MCF 10A (cell line): ENCODE results near the gene IL1RAPL2. TPM values are rescaled to one million over a fixed set of nuclear protein-coding genes. Genes with fewer than 3 reads are reported as not detected.

Experiments
- BruUV-seq: library from RNA; stranded (reverse); fragments of 400-500 nt; replicated peaks from 2 replicates; lab custom pipeline; 2021; lab: Mats Ljungman, UMichigan
- CTCF ChIA-PET: fragments of 300-600 bp; sonication (Branson Sonifier 250); formaldehyde crosslinking; extraction: SDS; loops from one replicate; lab custom pipeline; 2021; ENCODE audit warnings: antibody characterized with exemption, inconsistent platforms; lab: Yijun Ruan, JAX
- POLR2A ChIA-PET: fragments of 300-600, 350-650 bp; sonication (Branson Sonifier 250); formaldehyde crosslinking; extraction: SDS; loops from one replicate; lab custom pipeline; 2020; ENCODE audit warnings: antibody characterized with exemption, inconsistent platforms; lab: Yijun Ruan, JAX
- DNase-seq: peaks from one replicate; pipeline ENCODE4 v3.0.0-alpha.2; 2018; ENCODE audit not compliant: unreplicated experiment
- H3K27ac Mint-ChIP-seq: one replicate; pipeline ENCODE4 v1.8.0; 2022; ENCODE audit warnings: mild to moderate bottlenecking, low read depth, mixed read lengths; ENCODE audit not compliant: unreplicated experiment
- H3K27me3 Mint-ChIP-seq: one replicate; pipeline ENCODE4 v1.8.0; 2022; ENCODE audit warnings: mixed read lengths; ENCODE audit not compliant: insufficient read depth, unreplicated experiment
- H3K36me3 Mint-ChIP-seq: one replicate; pipeline ENCODE4 v1.8.0; 2022; ENCODE audit warnings: mild to moderate bottlenecking, moderate library complexity, mixed read lengths; ENCODE audit not compliant: insufficient read depth, unreplicated experiment
- H3K4me1 Mint-ChIP-seq: one replicate; pipeline ENCODE4 v1.8.0; 2022; ENCODE audit warnings: mixed read lengths; ENCODE audit not compliant: insufficient read depth, unreplicated experiment
- H3K4me3 Mint-ChIP-seq: one replicate; pipeline ENCODE4 v1.8.0; 2022; ENCODE audit warnings: mild to moderate bottlenecking, moderate library complexity, mixed read lengths; ENCODE audit not compliant: unreplicated experiment
- H3K9me3 Mint-ChIP-seq: one replicate; pipeline ENCODE4 v1.8.0; 2022; ENCODE audit warnings: mixed read lengths; ENCODE audit not compliant: unreplicated experiment
- CTCF ChIP-seq: fragments of 200-600 bp; IDR thresholded peaks from one replicate; pipeline ENCODE4 v1.8.0; 2022; ENCODE audit warnings: antibody characterized with exemption, mild to moderate bottlenecking; ENCODE audit not compliant: unreplicated experiment
- intact Hi-C: fragments of 100-400 bp; cut with micrococcal nuclease; formaldehyde crosslinking; loops from 2 replicates; pipeline ENCODE4 v1.14.1; 2022
- total RNA-seq: library from RNA; stranded (reverse); gene quantifications from 2 replicates; pipeline ENCODE4 v1.2.3, GENCODE V29; 2022

Gene IL1RAPL2
- total RNA-seq, 1 experiment from 2014 or later: 4.4 TPM

- Mint-ChIP-seq H3K9me3 (no peaks in the 10 kb centered on the region), H3K36me3 (no peaks in the 10 kb centered on the region), H3K4me3 (no peak overlapping the region), H3K27ac (no peak overlapping the region), H3K4me1 (no peaks in the 10 kb centered on the region), H3K27me3 (peaks cover 23% of the 10 kb centered on the region)
- no TSS peak for BruUV-seq
- DNase-seq: no peak
- TF ChIP-seq CTCF: no peak
- POLR2A ChIA-PET: no interaction called here
- CTCF ChIA-PET: no interaction called here
- intact Hi-C loops: no loop called here
Observed at GRCh38 chrX:105753411-105753810, 1187.4 kb downstream of the IL1RAPL2 start.

- H3K4me3 Mint-ChIP-seq: no peak overlapping the region
- no TSS peak for BruUV-seq
- DNase-seq: no peak
- intact Hi-C loops: no loop called here
- H3K27me3 Mint-ChIP-seq: peaks cover 27% of the 10 kb centered on the region
- H3K9me3 Mint-ChIP-seq: no peaks in the 10 kb centered on the region
- TF ChIP-seq CTCF: no peak
- H3K27ac Mint-ChIP-seq: no peak overlapping the region
- H3K36me3 Mint-ChIP-seq: no peaks in the 10 kb centered on the region
- ChIA-PET POLR2A (no interaction called here), CTCF (no interaction called here)
- H3K4me1 Mint-ChIP-seq: no peaks in the 10 kb centered on the region
Observed at GRCh38 chrX:105754286-105754964, 1188.4 kb downstream of the IL1RAPL2 start.

- Mint-ChIP-seq H3K27me3 (peaks cover 33% of the 10 kb centered on the region), H3K9me3 (no peaks in the 10 kb centered on the region), H3K4me3 (no peak overlapping the region), H3K4me1 (no peaks in the 10 kb centered on the region), H3K36me3 (no peaks in the 10 kb centered on the region), H3K27ac (no peak overlapping the region)
- intact Hi-C loops: no loop called here
- ChIA-PET CTCF (no interaction called here), POLR2A (no interaction called here)
- DNase-seq: no peak
- TF ChIP-seq CTCF: no peak
- no TSS peak for BruUV-seq
Observed at GRCh38 chrX:105755109-105755508, 1189.1 kb downstream of the IL1RAPL2 start.

- no peaks in the 10 kb centered on the region for H3K9me3 Mint-ChIP-seq
- BruUV-seq: no TSS peak
- no peaks in the 10 kb centered on the region for H3K36me3 Mint-ChIP-seq
- ChIA-PET POLR2A (no interaction called here), CTCF (no interaction called here)
- intact Hi-C loops: no loop called here
- H3K27me3 Mint-ChIP-seq: peaks cover 57% of the 10 kb centered on the region
- no peak overlapping the region for H3K4me3 Mint-ChIP-seq
- H3K27ac Mint-ChIP-seq: no peak overlapping the region
- no peak for DNase-seq
- TF ChIP-seq CTCF: no peak
- no peaks in the 10 kb centered on the region for H3K4me1 Mint-ChIP-seq
Observed at GRCh38 chrX:105758754-105759153, 1192.8 kb downstream of the IL1RAPL2 start.
